Progenitor cell of endocrine pancreas (in vitro differentiated cells): ENCODE data around the gene PPARGC1A. TPM values are rescaled to one million over a fixed set of nuclear protein-coding genes. Genes with fewer than 3 reads are reported as not detected.

Experiments
- DNase-seq: peaks from one replicate; pipeline ENCODE4 v3.0.0; 2021; ENCODE audit warnings: low spot score; ENCODE audit not compliant: unreplicated experiment
- H3K27ac Mint-ChIP-seq: 2 replicates; pipeline ENCODE4 v1.8.0; 2021; ENCODE audit warnings: mild to moderate bottlenecking, moderate library complexity, mixed read lengths
- H3K27me3 Mint-ChIP-seq: 2 replicates; pipeline ENCODE4 v1.8.0; 2021; ENCODE audit warnings: mixed read lengths
- H3K36me3 Mint-ChIP-seq: 2 replicates; pipeline ENCODE4 v1.8.0; 2022; ENCODE audit warnings: mixed read lengths; ENCODE audit not compliant: insufficient read depth
- H3K4me1 Mint-ChIP-seq: 2 replicates; pipeline ENCODE4 v1.8.0; 2021; ENCODE audit warnings: low read depth, mixed read lengths
- H3K4me3 Mint-ChIP-seq: 2 replicates; pipeline ENCODE4 v1.8.0; 2021; ENCODE audit warnings: low read depth, mild to moderate bottlenecking, moderate library complexity, mixed read lengths
- H3K9me3 Mint-ChIP-seq: 2 replicates; pipeline ENCODE4 v1.8.0; 2021; ENCODE audit warnings: low read depth, mixed read lengths
- total RNA-seq: library from RNA; stranded (reverse); gene quantifications from 2 replicates; pipeline ENCODE4 v1.2.1, GENCODE V29; 2021
- TF ChIP-seq, protein P1 (sequence below): fragments of 200-600 bp; sonication (generic); IDR thresholded peaks from one replicate; pipeline ENCODE4 v1.5.0; 2021; ENCODE audit warnings: antibody characterized with exemption, mild to moderate bottlenecking; ENCODE audit not compliant: unreplicated experiment

The PPARGC1A gene
- total RNA-seq, 1 donor from 2014 or later: 0.93 TPM

DNA sequence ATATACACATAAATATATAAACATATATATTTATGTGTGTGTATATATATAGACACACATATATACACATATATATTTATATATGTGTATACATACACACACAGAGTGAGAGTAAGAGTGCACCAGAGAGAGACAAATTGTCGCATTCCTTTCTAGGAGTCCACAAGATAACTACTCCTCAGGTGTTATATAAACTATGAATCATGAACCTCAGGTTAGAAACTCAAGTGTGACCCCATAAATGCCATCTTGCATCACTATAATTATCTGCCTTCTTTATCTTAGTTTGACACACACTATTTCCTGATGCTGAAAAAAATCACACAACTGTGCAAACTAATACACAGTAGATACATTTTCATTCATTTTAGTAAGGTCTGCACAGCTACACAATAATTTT, 135.2 kb downstream of the PPARGC1A start:
- TF ChIP-seq, protein P1, sequence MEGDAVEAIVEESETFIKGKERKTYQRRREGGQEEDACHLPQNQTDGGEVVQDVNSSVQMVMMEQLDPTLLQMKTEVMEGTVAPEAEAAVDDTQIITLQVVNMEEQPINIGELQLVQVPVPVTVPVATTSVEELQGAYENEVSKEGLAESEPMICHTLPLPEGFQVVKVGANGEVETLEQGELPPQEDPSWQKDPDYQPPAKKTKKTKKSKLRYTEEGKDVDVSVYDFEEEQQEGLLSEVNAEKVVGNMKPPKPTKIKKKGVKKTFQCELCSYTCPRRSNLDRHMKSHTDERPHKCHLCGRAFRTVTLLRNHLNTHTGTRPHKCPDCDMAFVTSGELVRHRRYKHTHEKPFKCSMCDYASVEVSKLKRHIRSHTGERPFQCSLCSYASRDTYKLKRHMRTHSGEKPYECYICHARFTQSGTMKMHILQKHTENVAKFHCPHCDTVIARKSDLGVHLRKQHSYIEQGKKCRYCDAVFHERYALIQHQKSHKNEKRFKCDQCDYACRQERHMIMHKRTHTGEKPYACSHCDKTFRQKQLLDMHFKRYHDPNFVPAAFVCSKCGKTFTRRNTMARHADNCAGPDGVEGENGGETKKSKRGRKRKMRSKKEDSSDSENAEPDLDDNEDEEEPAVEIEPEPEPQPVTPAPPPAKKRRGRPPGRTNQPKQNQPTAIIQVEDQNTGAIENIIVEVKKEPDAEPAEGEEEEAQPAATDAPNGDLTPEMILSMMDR: no peak
- H3K27me3 Mint-ChIP-seq: no peaks in the 10 kb centered on the region

DNA sequence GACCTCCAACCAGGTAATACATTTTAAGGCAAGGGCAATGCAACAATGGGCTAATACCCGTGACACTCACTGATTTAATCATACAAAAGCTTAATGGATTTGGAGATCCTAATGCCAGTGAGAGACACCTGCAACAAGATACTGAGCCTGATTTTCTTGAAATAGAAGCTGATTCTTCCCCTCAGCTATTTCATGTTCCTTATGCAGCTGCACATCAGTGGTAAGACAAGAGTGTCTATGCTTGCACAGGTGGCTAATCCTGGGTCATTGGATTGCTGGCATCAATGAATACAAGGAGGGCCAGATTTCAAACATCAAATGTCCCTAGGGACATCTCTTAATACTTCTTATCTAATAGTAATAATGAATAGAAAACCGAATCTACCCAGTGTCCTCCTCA, 139.7 kb downstream of the PPARGC1A start:
- Mint-ChIP-seq H3K4me1 (no peaks in the 10 kb centered on the region), H3K27me3 (no peaks in the 10 kb centered on the region), H3K9me3 (no peaks in the 10 kb centered on the region), H3K36me3 (no peaks in the 10 kb centered on the region), H3K4me3 (no peak overlapping the region), H3K27ac (no peak overlapping the region)
- TF ChIP-seq, protein P1: no peak
- no peak for DNase-seq

More for the DNA sequence above, 135.2 kb downstream of the PPARGC1A start:
- DNase-seq: no peak
- Mint-ChIP-seq H3K27ac (no peak overlapping the region), H3K4me1 (no peaks in the 10 kb centered on the region), H3K4me3 (no peak overlapping the region), H3K36me3 (no peaks in the 10 kb centered on the region), H3K9me3 (no peaks in the 10 kb centered on the region)

- Mint-ChIP-seq H3K9me3 (no peaks in the 10 kb centered on the region), H3K27ac (no peak overlapping the region)
- DNase-seq: no peak
Observed at GRCh38 chr4:23747281-23747735, 142.5 kb downstream of the PPARGC1A start.

GRCh38 chr4:23746672-23747071, 143.2 kb downstream of the PPARGC1A start:
- no peak overlapping the region for H3K27ac Mint-ChIP-seq
- peaks cover 2% of the 10 kb centered on the region for H3K4me1 Mint-ChIP-seq
- H3K4me3 Mint-ChIP-seq: no peak overlapping the region
- no peaks in the 10 kb centered on the region for H3K36me3 Mint-ChIP-seq
- H3K9me3 Mint-ChIP-seq: no peaks in the 10 kb centered on the region
- TF ChIP-seq, protein P1: no peak
- no peak for DNase-seq
- H3K27me3 Mint-ChIP-seq: no peaks in the 10 kb centered on the region

More at GRCh38 chr4:23747281-23747735, 142.5 kb downstream of the PPARGC1A start:
- TF ChIP-seq, protein P1: no peak
- no peak overlapping the region for H3K4me3 Mint-ChIP-seq
- no peaks in the 10 kb centered on the region for H3K36me3 Mint-ChIP-seq
- H3K4me1 Mint-ChIP-seq: no peaks in the 10 kb centered on the region
- H3K27me3 Mint-ChIP-seq: no peaks in the 10 kb centered on the region

GRCh38 chr4:23746027-23746426, 143.8 kb downstream of the PPARGC1A start:
- Mint-ChIP-seq H3K4me1 (peaks cover 6% of the 10 kb centered on the region), H3K9me3 (no peaks in the 10 kb centered on the region), H3K27me3 (no peaks in the 10 kb centered on the region), H3K4me3 (no peak overlapping the region), H3K27ac (no peak overlapping the region), H3K36me3 (no peaks in the 10 kb centered on the region)
- TF ChIP-seq, protein P1: no peak
- no peak for DNase-seq
